ENCODE measurements around the gene GRIK1.
A peak's percentile ranks its signal among the peaks of the same experiment; 100 is the strongest.

GRIK1 gene

GRCh38 chr21:29506214-29506613, 433.6 kb downstream of the GRIK1 start:
- TF ChIP-seq CTCF (IDR thresholded peaks at IDR 0.05) = no peak

- no peak for TF ChIP-seq CTCF (IDR thresholded peaks at IDR 0.05)
These were observed 435.0 kb downstream of the GRIK1 start for GRCh38 chr21:29504751-29505321.

- TF ChIP-seq CTCF (IDR thresholded peaks at IDR 0.05) = no peak
These were observed 438.3 kb downstream of the GRIK1 start for GRCh38 chr21:29501451-29501850.

- peak; percentile 71 for TF ChIP-seq CTCF (IDR thresholded peaks at IDR 0.05)
These were observed 440.0 kb downstream of the GRIK1 start for GRCh38 chr21:29499734-29500343.

- no peak for TF ChIP-seq CTCF (IDR thresholded peaks at IDR 0.05)
These were observed 440.6 kb downstream of the GRIK1 start for GRCh38 chr21:29499229-29499628.

GRCh38 chr21:29496337-29496736, 443.5 kb downstream of the GRIK1 start:
- TF ChIP-seq CTCF (IDR thresholded peaks at IDR 0.05) = no peak

GRCh38 chr21:29490016-29490415, 449.8 kb downstream of the GRIK1 start:
- TF ChIP-seq CTCF (IDR thresholded peaks at IDR 0.05) = no peak

- no peak for TF ChIP-seq CTCF (IDR thresholded peaks at IDR 0.05)
These were observed 452.6 kb downstream of the GRIK1 start for GRCh38 chr21:29487154-29487553.

Measured in LNCAP (cell line).